ENCODE data around the gene PCNT. TPM values are rescaled to one million over a fixed set of nuclear protein-coding genes. Genes with fewer than 3 reads are reported as not detected.

PCNT gene
- total and polyA plus RNA-seq, 10 of the 15 experiments (the other 5 are each of a cell fraction or from before 2014, with no cell fraction given) = 2.9 to 39.6 (median 20.5) TPM

DNA sequence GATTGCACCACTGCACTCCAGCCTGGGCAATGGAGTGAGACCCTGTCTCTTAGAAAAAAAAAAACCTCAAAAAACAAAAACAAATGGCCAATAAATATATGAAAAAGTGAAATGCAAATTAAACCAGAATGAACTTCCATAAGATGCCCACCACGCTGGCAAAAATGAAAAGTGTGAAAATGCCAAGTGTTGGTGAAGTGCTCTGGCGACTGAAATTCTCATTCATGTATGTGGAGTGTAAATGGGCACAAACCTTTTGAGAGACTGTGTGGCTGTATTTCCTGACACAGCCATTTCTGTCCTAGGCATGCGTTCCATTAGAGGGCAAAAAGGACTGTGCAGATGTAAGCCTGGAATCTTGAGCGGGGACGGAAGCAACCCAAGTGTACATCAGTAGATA is 19.5 kb upstream of the PCNT start (continued):
- TF ChIP-seq, protein P1, sequence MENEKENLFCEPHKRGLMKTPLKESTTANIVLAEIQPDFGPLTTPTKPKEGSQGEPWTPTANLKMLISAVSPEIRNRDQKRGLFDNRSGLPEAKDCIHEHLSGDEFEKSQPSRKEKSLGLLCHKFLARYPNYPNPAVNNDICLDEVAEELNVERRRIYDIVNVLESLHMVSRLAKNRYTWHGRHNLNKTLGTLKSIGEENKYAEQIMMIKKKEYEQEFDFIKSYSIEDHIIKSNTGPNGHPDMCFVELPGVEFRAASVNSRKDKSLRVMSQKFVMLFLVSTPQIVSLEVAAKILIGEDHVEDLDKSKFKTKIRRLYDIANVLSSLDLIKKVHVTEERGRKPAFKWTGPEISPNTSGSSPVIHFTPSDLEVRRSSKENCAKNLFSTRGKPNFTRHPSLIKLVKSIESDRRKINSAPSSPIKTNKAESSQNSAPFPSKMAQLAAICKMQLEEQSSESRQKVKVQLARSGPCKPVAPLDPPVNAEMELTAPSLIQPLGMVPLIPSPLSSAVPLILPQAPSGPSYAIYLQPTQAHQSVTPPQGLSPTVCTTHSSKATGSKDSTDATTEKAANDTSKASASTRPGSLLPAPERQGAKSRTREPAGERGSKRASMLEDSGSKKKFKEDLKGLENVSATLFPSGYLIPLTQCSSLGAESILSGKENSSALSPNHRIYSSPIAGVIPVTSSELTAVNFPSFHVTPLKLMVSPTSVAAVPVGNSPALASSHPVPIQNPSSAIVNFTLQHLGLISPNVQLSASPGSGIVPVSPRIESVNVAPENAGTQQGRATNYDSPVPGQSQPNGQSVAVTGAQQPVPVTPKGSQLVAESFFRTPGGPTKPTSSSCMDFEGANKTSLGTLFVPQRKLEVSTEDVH (IDR thresholded peaks at IDR 0.05; ENCODE audit: low read depth, partially characterized antibody) = no peak
- TF ChIP-seq, protein P2, sequence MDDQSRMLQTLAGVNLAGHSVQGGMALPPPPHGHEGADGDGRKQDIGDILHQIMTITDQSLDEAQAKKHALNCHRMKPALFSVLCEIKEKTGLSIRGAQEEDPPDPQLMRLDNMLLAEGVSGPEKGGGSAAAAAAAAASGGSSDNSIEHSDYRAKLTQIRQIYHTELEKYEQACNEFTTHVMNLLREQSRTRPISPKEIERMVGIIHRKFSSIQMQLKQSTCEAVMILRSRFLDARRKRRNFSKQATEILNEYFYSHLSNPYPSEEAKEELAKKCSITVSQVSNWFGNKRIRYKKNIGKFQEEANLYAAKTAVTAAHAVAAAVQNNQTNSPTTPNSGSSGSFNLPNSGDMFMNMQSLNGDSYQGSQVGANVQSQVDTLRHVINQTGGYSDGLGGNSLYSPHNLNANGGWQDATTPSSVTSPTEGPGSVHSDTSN (IDR thresholded peaks at IDR 0.05; ENCODE audit: insufficient replicate concordance, low read depth, low read length) = no peak

DNA sequence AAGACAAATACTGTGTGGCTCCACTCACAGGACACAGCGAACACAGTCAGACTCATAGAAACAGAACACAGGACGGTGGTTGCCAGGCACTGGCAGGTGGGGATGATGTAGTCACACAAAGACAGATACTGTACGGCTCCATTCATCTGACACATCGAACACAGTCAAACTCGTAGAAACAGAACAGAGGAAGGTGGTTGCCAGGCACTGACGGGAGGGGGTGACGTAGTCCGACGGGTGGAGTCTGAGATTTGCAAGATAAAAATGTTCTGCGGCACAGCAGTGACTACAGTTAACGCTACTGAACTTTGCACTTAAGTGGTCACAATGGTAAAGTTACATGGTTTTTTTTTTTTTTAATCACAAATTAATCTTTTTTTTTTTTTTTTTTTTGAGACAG is 19.0 kb upstream of the PCNT start:
- CTCF ChIA-PET = no interaction called here
- no peak for ATAC-seq
- WGBS (ENCODE audit: insufficient coverage, insufficient replicate concordance, low lambda C conversion rate, missing lambda C conversion rate) = over 99% methylated on average over 11 of the region's 11 CpGs

More for the DNA sequence above, 19.0 kb upstream of the PCNT start:
- no peaks in the 10 kb centered on the region for H3K79me2 ChIP-seq (ENCODE audit: control insufficient read depth, insufficient read depth, low read length)
- ChIA-PET RAD21 (ENCODE audit: unreplicated experiment) (no interaction called here), SMC1A (ENCODE audit: uncharacterized antibody, unreplicated experiment) (no interaction called here), POLR2A (no interaction called here)
- peaks cover 3 to 10% of the 10 kb centered on the region in 2 experiments; a peak in 3 of 4 replicates for H3K36me3 ChIP-seq (ENCODE audit: control insufficient read depth in 2 of 2, insufficient read depth in 2 of 2, low read length in 1 of 2)
- FAIRE-seq (no peak), DNase-seq (ENCODE audit: low read depth, low spot score) (no peak)
- BruUV-seq (replicated peaks) = no TSS peak
- no peaks in the 10 kb centered on the region for H3K9me3 ChIP-seq (replicated peaks; ENCODE audit: control insufficient read depth, insufficient read depth, low read length)
- no peak overlapping the region for H3K27ac ChIP-seq (ENCODE audit: control insufficient read depth, insufficient read depth)
- H2AFZ ChIP-seq (ENCODE audit: control insufficient read depth, low read depth, low read length) = no peak overlapping the region
- in situ Hi-C loops (cut with MboI) (no loop called here), intact Hi-C loops (cut with micrococcal nuclease; ENCODE audit: unreplicated experiment) (no loop called here)
- no peak overlapping the region for H3K4me3 ChIP-seq
- no peaks in the 10 kb centered on the region for H4K20me1 ChIP-seq (ENCODE audit: control insufficient read depth, insufficient read depth)
- H3K9ac ChIP-seq (ENCODE audit: control insufficient read depth, insufficient read depth, low read length) = no peak overlapping the region
- no peak for TF ChIP-seq CHD1 (IDR thresholded peaks at IDR 0.05; ENCODE audit: low read depth, low read length)
- no peak for TF ChIP-seq ASH2L (IDR thresholded peaks at IDR 0.05; ENCODE audit: borderline replicate concordance, low read depth)
- TF ChIP-seq KAT2A (conservative IDR thresholded peaks at IDR 0.05; ENCODE audit: control insufficient read depth, low read depth, low read length) = no peak
- no peak for TF ChIP-seq EED (IDR thresholded peaks at IDR 0.05; ENCODE audit: low read depth)
- no peak for TF ChIP-seq CBX5 (IDR thresholded peaks at IDR 0.05; ENCODE audit: low read depth)
- no peak for TF ChIP-seq SUPT20H (IDR thresholded peaks at IDR 0.05; ENCODE audit: borderline replicate concordance, control insufficient read depth, low read depth, low read length)
- no peak for TF ChIP-seq TCF12 (IDR thresholded peaks at IDR 0.05; ENCODE audit: low read depth, low read length)
- no peak for TF ChIP-seq CBX3 (IDR thresholded peaks at IDR 0.05; ENCODE audit: borderline replicate concordance, low read depth)
- TF ChIP-seq RAD21 (IDR thresholded peaks at IDR 0.05; ENCODE audit: insufficient read depth, low read depth, low read length) = no peak
- H3K4me1 ChIP-seq (ENCODE audit: control insufficient read depth, insufficient read depth, low read length) = no peaks in the 10 kb centered on the region
- no peak overlapping the region for H3K4me2 ChIP-seq (ENCODE audit: control insufficient read depth, insufficient read depth)
- no peaks in the 10 kb centered on the region for H3K27me3 ChIP-seq (replicated peaks in 1 of 2; ENCODE audit: control insufficient read depth in 2 of 2, insufficient read depth in 2 of 2, low read length in 1 of 2)
